ENCODE data around the gene CDC25B. TPM values are rescaled to one million over a fixed set of nuclear protein-coding genes. Genes with fewer than 3 reads are reported as not detected.

Gene CDC25B
- total RNA-seq, 5 donors from 2014 or later (not counting 1 experiment from before 2014, with no cell fraction given), result 216 to 409 (median 401) TPM

GRCh38 chr20:3751305-3751674 is 44.8 kb upstream of the CDC25B start:
- ChIA-PET CTCF (interaction anchor here in 1 of 2 donors (1.0 kb wide), 1 partner anchor 69 kb away, joined by 3 read pairs; the partner anchor contains the start of gene AP5S1), POLR2A (no interaction called here)
- ATAC-seq (replicated peaks in 1 of 4) (no peak), DNase-seq (no peak)
- H3K9me3 ChIP-seq, result no peaks in the 10 kb centered on the region
- H3K36me3 Mint-ChIP-seq, result no peaks in the 10 kb centered on the region
- peaks cover 0 to 18% of the 10 kb centered on the region in 2 donors for H3K27me3 Mint-ChIP-seq
- H3K27me3 ChIP-seq (replicated peaks in 1 of 2; ENCODE audit: control insufficient read depth in 2 of 2, extremely low read depth in 1 of 2, insufficient read depth in 2 of 2, low read length in 1 of 2), result peaks cover 0 to 44% of the 10 kb centered on the region in 2 experiments
- no peaks in the 10 kb centered on the region for H3K4me1 ChIP-seq (ENCODE audit: control insufficient read depth in 1 of 2, extremely low read depth in 1 of 2, insufficient read depth in 2 of 2, low read length in 2 of 2)
- H3K4me3 Mint-ChIP-seq, result peak overlapping the region in 2 of 3 donors; percentile 53 to 58
- H3K4me1 Mint-ChIP-seq, result peaks cover 6 to 16% (median 14%) of the 10 kb centered on the region in 3 donors
- H3K27ac ChIP-seq (ENCODE audit: low read length), result no peak overlapping the region
- peaks cover 4 to 6% of the 10 kb centered on the region in 2 donors for H3K36me3 ChIP-seq (ENCODE audit: control insufficient read depth in 2 of 2, extremely low read depth in 1 of 2, insufficient read depth in 1 of 2, low read length in 1 of 2)
- no peaks in the 10 kb centered on the region for H3K9me3 Mint-ChIP-seq
- no peak overlapping the region for H3K27ac Mint-ChIP-seq
- no peak overlapping the region for H3K4me3 ChIP-seq (ENCODE audit: control insufficient read depth in 1 of 2, extremely low read depth in 1 of 2, low read length in 1 of 2)
- WGBS (ENCODE audit: insufficient coverage), result 93% methylated on average over 20 of the region's 31 CpGs

GRCh38 chr20:3751675-3752385 is 44.3 kb upstream of the CDC25B start:
- H3K27me3 ChIP-seq (replicated peaks in 1 of 2; ENCODE audit: control insufficient read depth in 2 of 2, extremely low read depth in 1 of 2, insufficient read depth in 2 of 2, low read length in 1 of 2), result peaks cover 0 to 40% of the 10 kb centered on the region in 2 experiments
- no peaks in the 10 kb centered on the region for H3K9me3 ChIP-seq
- Mint-ChIP-seq H3K4me1 (peaks cover 6 to 16% (median 14%) of the 10 kb centered on the region in 3 donors), H3K27me3 (peaks cover 0 to 13% of the 10 kb centered on the region in 2 donors), H3K27ac (peak overlapping the region in 1 of 2 donors; percentile 70), H3K4me3 (peak overlapping the region; percentile 63 to 80 (median 78)), H3K9me3 (no peaks in the 10 kb centered on the region), H3K36me3 (peaks cover 3% of the 10 kb centered on the region)
- no peaks in the 10 kb centered on the region for H3K4me1 ChIP-seq (ENCODE audit: control insufficient read depth in 1 of 2, extremely low read depth in 1 of 2, insufficient read depth in 2 of 2, low read length in 2 of 2)
- POLR2A ChIA-PET, result no interaction called here
- H3K27ac ChIP-seq (ENCODE audit: low read length), result no peak overlapping the region
- peak in 26 of 35 experiments; percentile 9 to 67 (median 32) for DNase-seq
- CTCF ChIA-PET, result interaction anchor here in 1 of 2 donors (0.9 to 1.5 kb wide), 2 partner anchors 104 to 334 kb away, joined by 6 read pairs; no protein-coding TSS in a partner anchor
- ATAC-seq (replicated peaks in 1 of 4), result peak; percentile 18 to 80 (median 52)
- 61% methylated on average over 83 of the region's 95 CpGs for WGBS (ENCODE audit: insufficient coverage)
- H3K36me3 ChIP-seq (ENCODE audit: control insufficient read depth in 2 of 2, extremely low read depth in 1 of 2, insufficient read depth in 1 of 2, low read length in 1 of 2), result peaks cover 4 to 8% of the 10 kb centered on the region in 2 donors
- H3K4me3 ChIP-seq (ENCODE audit: control insufficient read depth in 1 of 2, extremely low read depth in 1 of 2, low read length in 1 of 2), result peak overlapping the region in 1 of 2 donors; percentile 11

- Mint-ChIP-seq H3K27ac (peak overlapping the region in 1 of 2 donors; percentile 70), H3K4me3 (peak overlapping the region; percentile 63 to 80 (median 78)), H3K9me3 (no peaks in the 10 kb centered on the region), H3K36me3 (peaks cover 3% of the 10 kb centered on the region), H3K27me3 (peaks cover 0 to 11% of the 10 kb centered on the region in 2 donors), H3K4me1 (peaks cover 6 to 16% (median 14%) of the 10 kb centered on the region in 3 donors)
- ChIA-PET CTCF (interaction anchor here (0.9 to 1.5 kb wide), 4 partner anchors 16 to 333 kb away, joined by 4 to 6 read pairs (median 6); no protein-coding TSS in a partner anchor), POLR2A (no interaction called here)
- Histone ChIP-seq H3K36me3 (ENCODE audit: control insufficient read depth in 2 of 2, extremely low read depth in 1 of 2, insufficient read depth in 1 of 2, low read length in 1 of 2) (peaks cover 4 to 8% of the 10 kb centered on the region in 2 donors), H3K4me1 (ENCODE audit: control insufficient read depth in 1 of 2, extremely low read depth in 1 of 2, insufficient read depth in 2 of 2, low read length in 2 of 2) (no peaks in the 10 kb centered on the region), H3K9me3 (no peaks in the 10 kb centered on the region), H3K27me3 (replicated peaks in 1 of 2; ENCODE audit: control insufficient read depth in 2 of 2, extremely low read depth in 1 of 2, insufficient read depth in 2 of 2, low read length in 1 of 2) (peaks cover 0 to 35% of the 10 kb centered on the region in 2 experiments), H3K4me3 (ENCODE audit: control insufficient read depth in 1 of 2, extremely low read depth in 1 of 2, low read length in 1 of 2) (peak overlapping the region in 1 of 2 donors; percentile 11), H3K27ac (ENCODE audit: low read length) (no peak overlapping the region)
- 70% methylated on average over 12 of the region's 13 CpGs for WGBS (ENCODE audit: insufficient coverage)
- DNase-seq (no peak), ATAC-seq (replicated peaks in 1 of 4) (no peak)
Observed at GRCh38 chr20:3752386-3752759, 43.7 kb upstream of the CDC25B start.

GRCh38 chr20:3753098-3753497 is 43.0 kb upstream of the CDC25B start:
- Mint-ChIP-seq H3K27me3 (peaks cover 0 to 6% of the 10 kb centered on the region in 2 donors), H3K9me3 (no peaks in the 10 kb centered on the region), H3K36me3 (peaks cover 8% of the 10 kb centered on the region), H3K4me1 (peaks cover 6 to 16% (median 14%) of the 10 kb centered on the region in 3 donors), H3K27ac (peak overlapping the region; percentile 36 to 48), H3K4me3 (peak overlapping the region in 1 of 3 donors; percentile 80)
- H3K4me3 ChIP-seq (ENCODE audit: control insufficient read depth in 1 of 2, extremely low read depth in 1 of 2, low read length in 1 of 2), result no peak overlapping the region
- H3K9me3 ChIP-seq, result no peaks in the 10 kb centered on the region
- no peaks in the 10 kb centered on the region for H3K4me1 ChIP-seq (ENCODE audit: control insufficient read depth in 1 of 2, extremely low read depth in 1 of 2, insufficient read depth in 2 of 2, low read length in 2 of 2)
- peaks cover 0 to 29% of the 10 kb centered on the region in 2 experiments for H3K27me3 ChIP-seq (replicated peaks in 1 of 2; ENCODE audit: control insufficient read depth in 2 of 2, extremely low read depth in 1 of 2, insufficient read depth in 2 of 2, low read length in 1 of 2)
- peak; percentile 66 to 76 (median 66) for ATAC-seq (replicated peaks in 1 of 4)
- ChIA-PET CTCF (interaction anchor here (0.5 to 1.5 kb wide), 6 partner anchors 13 to 332 kb away, joined by 3 to 6 read pairs (median 4); no protein-coding TSS in a partner anchor), POLR2A (no interaction called here)
- H3K27ac ChIP-seq (ENCODE audit: low read length), result no peak overlapping the region
- DNase-seq, result peak in 32 of 35 experiments; percentile 29 to 82 (median 54)
- no CpG with 5 or more reads among the region's 4 CpGs for WGBS (ENCODE audit: insufficient coverage)
- peaks cover 4 to 12% of the 10 kb centered on the region in 2 donors for H3K36me3 ChIP-seq (ENCODE audit: control insufficient read depth in 2 of 2, extremely low read depth in 1 of 2, insufficient read depth in 1 of 2, low read length in 1 of 2)

GRCh38 chr20:3753501-3754275 is 42.4 kb upstream of the CDC25B start:
- Mint-ChIP-seq H3K4me3 (no peak overlapping the region), H3K9me3 (no peaks in the 10 kb centered on the region), H3K27ac (no peak overlapping the region), H3K36me3 (peaks cover 11% of the 10 kb centered on the region), H3K4me1 (peaks cover 6 to 16% (median 14%) of the 10 kb centered on the region in 3 donors), H3K27me3 (peaks cover 0 to 5% of the 10 kb centered on the region in 2 donors)
- no peak overlapping the region for H3K4me3 ChIP-seq (ENCODE audit: control insufficient read depth in 1 of 2, extremely low read depth in 1 of 2, low read length in 1 of 2)
- 94% methylated on average over 16 of the region's 26 CpGs for WGBS (ENCODE audit: insufficient coverage)
- ChIA-PET POLR2A (no interaction called here), CTCF (interaction anchor here (0.8 to 1.5 kb wide), 4 partner anchors 14 to 102 kb away, joined by 3 to 6 read pairs (median 4); no protein-coding TSS in a partner anchor)
- DNase-seq, result no peak
- ATAC-seq (replicated peaks in 1 of 4), result no peak
- H3K27ac ChIP-seq (ENCODE audit: low read length), result no peak overlapping the region
- no peaks in the 10 kb centered on the region for H3K4me1 ChIP-seq (ENCODE audit: control insufficient read depth in 1 of 2, extremely low read depth in 1 of 2, insufficient read depth in 2 of 2, low read length in 2 of 2)
- peaks cover 0 to 23% of the 10 kb centered on the region in 2 experiments for H3K27me3 ChIP-seq (replicated peaks in 1 of 2; ENCODE audit: control insufficient read depth in 2 of 2, extremely low read depth in 1 of 2, insufficient read depth in 2 of 2, low read length in 1 of 2)
- H3K36me3 ChIP-seq (ENCODE audit: control insufficient read depth in 2 of 2, extremely low read depth in 1 of 2, insufficient read depth in 1 of 2, low read length in 1 of 2), result peaks cover 4 to 14% of the 10 kb centered on the region in 2 donors
- H3K9me3 ChIP-seq, result no peaks in the 10 kb centered on the region

GRCh38 chr20:3754276-3754630 is 41.9 kb upstream of the CDC25B start:
- Histone ChIP-seq H3K4me1 (ENCODE audit: control insufficient read depth in 1 of 2, extremely low read depth in 1 of 2, insufficient read depth in 2 of 2, low read length in 2 of 2) (no peaks in the 10 kb centered on the region), H3K27ac (ENCODE audit: low read length) (no peak overlapping the region), H3K36me3 (ENCODE audit: control insufficient read depth in 2 of 2, extremely low read depth in 1 of 2, insufficient read depth in 1 of 2, low read length in 1 of 2) (peaks cover 4 to 14% of the 10 kb centered on the region in 2 donors), H3K4me3 (ENCODE audit: control insufficient read depth in 1 of 2, extremely low read depth in 1 of 2, low read length in 1 of 2) (no peak overlapping the region), H3K27me3 (replicated peaks in 1 of 2; ENCODE audit: control insufficient read depth in 2 of 2, extremely low read depth in 1 of 2, insufficient read depth in 2 of 2, low read length in 1 of 2) (peaks cover 0 to 17% of the 10 kb centered on the region in 2 experiments), H3K9me3 (no peaks in the 10 kb centered on the region)
- Mint-ChIP-seq H3K27ac (no peak overlapping the region), H3K4me3 (no peak overlapping the region), H3K36me3 (peaks cover 11% of the 10 kb centered on the region), H3K27me3 (peaks cover 0 to 2% of the 10 kb centered on the region in 2 donors), H3K9me3 (no peaks in the 10 kb centered on the region), H3K4me1 (peaks cover 6 to 16% (median 14%) of the 10 kb centered on the region in 3 donors)
- ChIA-PET POLR2A (interaction anchor here in 1 of 2 donors (0.7 kb wide), 1 partner anchor 1067 kb away, joined by 3 read pairs; no protein-coding TSS in a partner anchor), CTCF (interaction anchor here in 1 of 2 donors (0.8 kb wide), 1 partner anchor 14 kb away, joined by 3 read pairs; no protein-coding TSS in a partner anchor)
- no peak for ATAC-seq (replicated peaks in 1 of 4)
- 96% methylated on average over 15 of the region's 16 CpGs for WGBS (ENCODE audit: insufficient coverage)
- no peak for DNase-seq
